Lower leg skin (tissue), 4 donors: ENCODE measurements around the gene BEAN1. TPM values are rescaled to one million over a fixed set of nuclear protein-coding genes. Genes with fewer than 3 reads are reported as not detected.

Experiments used
- DNase-seq, 2 donors: peaks; one replicate each; pipeline ENCODE4 v3.0.0-alpha.2; 2019; ENCODE audit warnings: low spot score in 2 of 2
- H3K4me3 ChIP-seq: fragments of 200-600 bp; sonication (generic); 2 replicates; pipeline ENCODE4 v1.5.1; 2017; ENCODE audit warnings: mild to moderate bottlenecking, low read depth; ENCODE audit not compliant: poor library complexity, severe bottlenecking
- CTCF ChIP-seq, 3 donors: fragments of 450-650 bp; IDR thresholded peaks; one replicate each; pipeline ENCODE4 v1.5.1; 2016; ENCODE audit warnings: antibody characterized with exemption in 3 of 3, mild to moderate bottlenecking in 3 of 3, moderate library complexity in 2 of 3
- POLR2A ChIP-seq, 2 donors: fragments of 450-650 bp; IDR thresholded peaks; one replicate each; pipeline ENCODE4 v1.6.1; 2016 to 2017; ENCODE audit warnings: antibody characterized with exemption in 2 of 2, mild to moderate bottlenecking in 1 of 2, moderate library complexity in 1 of 2
- WGBS, 2 donors: methylation state at CpG; one replicate each; pipeline ENCODE4 v1.1.5; 2018; 5-methylcytosine and 5-hydroxymethylcytosine counted together
- intact Hi-C: fragments of 100-400 bp; cut with DNase I; formaldehyde crosslinking; loops from one replicate; pipeline ENCODE4 v1.15.0; 2023; ENCODE audit warnings: low total_unique reads
- total RNA-seq, 4 donors: library from RNA; depleted of rRNA; stranded (reverse); fragments of >200 nt; gene quantifications; one replicate each; pipeline ENCODE4 v1.1.0, GENCODE V29; 2016

Gene BEAN1
- total RNA-seq, 4 donors from 2014 or later, result 0.72 to 3.9 (median 2.9) TPM; not detected in 1

- DNase-seq, result peak in 1 of 2 donors; percentile 86
- intact Hi-C loops, result no loop called here
- TF ChIP-seq CTCF (IDR thresholded peaks at IDR 0.05) (no peak), POLR2A (IDR thresholded peaks at IDR 0.05) (no peak)
- 79 to 83% methylated on average over 18 of the region's 18 CpGs for WGBS, 2 donors
- H3K4me3 ChIP-seq, result no peak overlapping the region
Measured at GRCh38 chr16:66391726-66392670, 35.1 kb upstream of the BEAN1 start.

GRCh38 chr16:66395806-66396555 lies 31.1 kb upstream of the BEAN1 start:
- no peak for TF ChIP-seq CTCF (IDR thresholded peaks at IDR 0.05)
- TF ChIP-seq POLR2A (IDR thresholded peaks at IDR 0.05), result no peak
- peak in 1 of 2 donors; percentile 60 for DNase-seq
- intact Hi-C loops, result no loop called here
- 90 to 93% methylated on average over 7 of the region's 7 CpGs for WGBS, 2 donors
- no peak overlapping the region for H3K4me3 ChIP-seq

GRCh38 chr16:66397736-66398433 lies 29.2 kb upstream of the BEAN1 start:
- intact Hi-C loops, result no loop called here
- TF ChIP-seq POLR2A (IDR thresholded peaks at IDR 0.05) (no peak), CTCF (IDR thresholded peaks at IDR 0.05) (no peak)
- WGBS, 2 donors, result 71 to 92% methylated on average over 5 of the region's 5 CpGs
- peak in 1 of 2 donors; percentile 62 for DNase-seq
- H3K4me3 ChIP-seq, result no peak overlapping the region

- WGBS, 2 donors, result 70 to 71% methylated on average over 3 of the region's 3 CpGs
- DNase-seq, result peak in 1 of 2 donors; percentile 20
- TF ChIP-seq CTCF (IDR thresholded peaks at IDR 0.05) (no peak), POLR2A (IDR thresholded peaks at IDR 0.05) (no peak)
- intact Hi-C loops, result no loop called here
- no peak overlapping the region for H3K4me3 ChIP-seq
Measured at GRCh38 chr16:66399031-66399430, 28.1 kb upstream of the BEAN1 start.

- TF ChIP-seq POLR2A (IDR thresholded peaks at IDR 0.05), result no peak
- TF ChIP-seq CTCF (IDR thresholded peaks at IDR 0.05), result no peak
- DNase-seq, result peak in 1 of 2 donors; percentile 53
- intact Hi-C loops, result loop anchor here (10.0 kb wide), 2 partner anchors 215 to 455 kb away; no protein-coding TSS in a partner anchor
- no peak overlapping the region for H3K4me3 ChIP-seq
- 48 to 63% methylated on average over 3 of the region's 3 CpGs for WGBS, 2 donors
Measured at GRCh38 chr16:66399930-66400329, 27.2 kb upstream of the BEAN1 start.
